Measurements from ENCODE around the gene ATP1A3.

The ATP1A3 gene

GRCh38 chr19:41957161-41957837 is 36.7 kb downstream of the ATP1A3 start:
- Histone ChIP-seq H3K4me3 (ENCODE audit: low read length) (no peak overlapping the region), H3K36me3 (ENCODE audit: insufficient read depth, low read depth, low read length) (no peaks in the 10 kb centered on the region; the same call in 1 of the 2 replicates), H3K27ac (ENCODE audit: low read length) (no peak overlapping the region), H3K27me3 (ENCODE audit: insufficient read depth, low read length) (no peaks in the 10 kb centered on the region), H3K9ac (ENCODE audit: low read depth, low read length) (no peak overlapping the region), H3K4me1 (ENCODE audit: insufficient read depth, low read length) (peaks cover 8% of the 10 kb centered on the region; the same call in 1 of the 2 replicates), H3K9me3 (ENCODE audit: insufficient read depth, low read depth, low read length) (no peaks in the 10 kb centered on the region)

- Histone ChIP-seq H3K27ac (ENCODE audit: low read length) (no peak overlapping the region), H3K4me3 (ENCODE audit: low read length) (no peak overlapping the region), H3K9ac (ENCODE audit: low read depth, low read length) (no peak overlapping the region), H3K9me3 (ENCODE audit: insufficient read depth, low read depth, low read length) (no peaks in the 10 kb centered on the region), H3K4me1 (ENCODE audit: insufficient read depth, low read length) (peaks cover 8% of the 10 kb centered on the region; the same call in 1 of the 2 replicates), H3K36me3 (ENCODE audit: insufficient read depth, low read depth, low read length) (no peaks in the 10 kb centered on the region; the same call in 1 of the 2 replicates), H3K27me3 (ENCODE audit: insufficient read depth, low read length) (no peaks in the 10 kb centered on the region)
Observed at GRCh38 chr19:41956621-41957020, 37.4 kb downstream of the ATP1A3 start.

DNA sequence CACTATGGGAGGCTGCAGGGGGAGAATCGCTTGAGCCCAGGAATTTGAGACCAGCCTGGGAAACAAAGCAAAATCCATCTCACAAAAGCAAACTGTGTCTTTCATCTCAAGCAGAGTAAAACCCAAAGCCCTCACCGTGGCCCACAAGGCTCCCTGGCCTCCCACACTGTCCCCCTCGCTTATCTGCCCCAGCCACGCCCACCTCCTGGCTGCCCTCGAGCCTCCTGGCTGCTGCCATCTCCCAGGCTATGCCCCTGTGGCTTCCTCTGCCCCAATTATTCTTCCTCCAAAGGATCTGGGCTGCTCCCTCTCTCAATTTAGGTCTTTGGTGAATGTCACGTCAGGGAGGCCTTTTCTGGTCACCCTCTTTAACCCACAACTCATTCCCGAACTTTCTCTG is 38.5 kb downstream of the ATP1A3 start:
- peaks cover 8% of the 10 kb centered on the region; the same call in 1 of the 2 replicates for H3K4me1 ChIP-seq (ENCODE audit: insufficient read depth, low read length)
- no peaks in the 10 kb centered on the region for H3K27me3 ChIP-seq (ENCODE audit: insufficient read depth, low read length)
- no peak overlapping the region for H3K4me3 ChIP-seq (ENCODE audit: low read length)
- H3K9ac ChIP-seq (ENCODE audit: low read depth, low read length), result no peak overlapping the region
- H3K36me3 ChIP-seq (ENCODE audit: insufficient read depth, low read depth, low read length), result no peaks in the 10 kb centered on the region; the same call in 1 of the 2 replicates
- H3K9me3 ChIP-seq (ENCODE audit: insufficient read depth, low read depth, low read length), result no peaks in the 10 kb centered on the region
- H3K27ac ChIP-seq (ENCODE audit: low read length), result no peak overlapping the region

GRCh38 chr19:41951686-41952172 is 42.3 kb downstream of the ATP1A3 start:
- H3K9ac ChIP-seq (ENCODE audit: low read depth, low read length), result no peak overlapping the region
- H3K36me3 ChIP-seq (ENCODE audit: insufficient read depth, low read depth, low read length), result no peaks in the 10 kb centered on the region; the same call in 1 of the 2 replicates
- no peaks in the 10 kb centered on the region for H3K9me3 ChIP-seq (ENCODE audit: insufficient read depth, low read depth, low read length)
- H3K4me1 ChIP-seq (ENCODE audit: insufficient read depth, low read length), result no peaks in the 10 kb centered on the region
- peak overlapping the region; percentile 55; the same call in 1 of the 2 replicates for H3K4me3 ChIP-seq (ENCODE audit: low read length)
- H3K27me3 ChIP-seq (ENCODE audit: insufficient read depth, low read length), result no peaks in the 10 kb centered on the region
- H3K27ac ChIP-seq (ENCODE audit: low read length), result no peak overlapping the region

- no peaks in the 10 kb centered on the region for H3K9me3 ChIP-seq (ENCODE audit: insufficient read depth, low read depth, low read length)
- H3K27me3 ChIP-seq (ENCODE audit: insufficient read depth, low read length), result peaks cover 5% of the 10 kb centered on the region; the same call in 1 of the 2 replicates
- no peaks in the 10 kb centered on the region for H3K36me3 ChIP-seq (ENCODE audit: insufficient read depth, low read depth, low read length)
- H3K4me3 ChIP-seq (ENCODE audit: low read length), result no peak overlapping the region
- H3K9ac ChIP-seq (ENCODE audit: low read depth, low read length), result no peak overlapping the region
- no peak overlapping the region for H3K27ac ChIP-seq (ENCODE audit: low read length)
- H3K4me1 ChIP-seq (ENCODE audit: insufficient read depth, low read length), result no peaks in the 10 kb centered on the region
Observed at GRCh38 chr19:41947091-41947490, 46.9 kb downstream of the ATP1A3 start.

DNA sequence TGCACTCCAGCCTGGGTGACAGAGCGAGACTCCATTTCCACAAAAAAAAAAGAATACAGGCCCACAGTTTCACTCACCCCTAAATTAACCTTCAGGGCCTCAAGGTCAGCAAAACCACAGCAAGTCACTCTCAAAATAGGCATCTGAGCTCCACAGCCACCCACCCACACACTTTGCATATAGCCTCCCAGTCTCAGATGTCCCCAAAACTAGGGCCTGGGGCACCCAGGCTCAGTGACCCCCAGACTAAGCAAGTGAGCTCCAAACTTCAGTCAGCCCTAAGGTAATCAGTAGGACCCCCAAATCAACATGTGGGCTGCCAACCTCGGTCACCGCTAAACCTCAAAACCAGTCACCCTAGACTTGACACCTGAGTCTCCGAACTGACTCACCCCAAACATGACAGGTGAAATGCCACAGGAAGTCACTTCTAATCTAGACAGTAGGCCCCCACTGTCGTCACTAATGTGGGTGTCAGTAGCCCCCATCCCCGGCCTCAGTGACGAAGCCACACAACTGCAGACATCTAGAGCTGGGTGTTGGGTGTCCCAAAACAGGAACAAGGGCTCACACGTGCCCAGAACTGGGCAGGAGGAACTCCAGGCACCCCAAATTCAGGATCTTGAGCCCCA is 48.8 kb downstream of the ATP1A3 start:
- Histone ChIP-seq H3K36me3 (ENCODE audit: insufficient read depth, low read depth, low read length) (no peaks in the 10 kb centered on the region), H3K27ac (ENCODE audit: low read length) (no peak overlapping the region), H3K4me1 (ENCODE audit: insufficient read depth, low read length) (no peaks in the 10 kb centered on the region), H3K9ac (ENCODE audit: low read depth, low read length) (no peak overlapping the region), H3K4me3 (ENCODE audit: low read length) (no peak overlapping the region), H3K27me3 (ENCODE audit: insufficient read depth, low read length) (peaks cover 22% of the 10 kb centered on the region), H3K9me3 (ENCODE audit: insufficient read depth, low read depth, low read length) (no peaks in the 10 kb centered on the region)

DNA sequence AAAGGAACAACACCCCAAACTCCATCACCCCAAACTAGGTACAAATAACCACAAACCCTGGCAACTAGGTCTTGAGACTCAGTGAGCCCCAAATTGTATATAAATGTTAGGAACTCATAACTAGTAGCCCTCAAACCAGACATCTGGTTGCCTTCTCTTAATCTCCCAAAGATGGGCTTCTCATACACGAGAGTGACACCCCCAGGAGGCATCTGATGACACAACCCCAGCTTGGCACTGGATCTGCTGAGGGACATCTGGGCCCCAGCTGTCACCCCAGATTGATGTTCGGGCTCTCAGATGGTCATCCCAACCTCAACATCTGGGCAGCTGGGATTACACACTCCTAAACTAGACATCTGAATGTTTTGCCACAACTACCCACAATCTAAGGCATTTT is 49.7 kb downstream of the ATP1A3 start:
- no peak overlapping the region for H3K27ac ChIP-seq (ENCODE audit: low read length)
- no peaks in the 10 kb centered on the region for H3K4me1 ChIP-seq (ENCODE audit: insufficient read depth, low read length)
- no peak overlapping the region for H3K4me3 ChIP-seq (ENCODE audit: low read length)
- H3K36me3 ChIP-seq (ENCODE audit: insufficient read depth, low read depth, low read length), result no peaks in the 10 kb centered on the region
- no peaks in the 10 kb centered on the region for H3K9me3 ChIP-seq (ENCODE audit: insufficient read depth, low read depth, low read length)
- no peak overlapping the region for H3K9ac ChIP-seq (ENCODE audit: low read depth, low read length)
- peaks cover 30% of the 10 kb centered on the region for H3K27me3 ChIP-seq (ENCODE audit: insufficient read depth, low read length)

DNA sequence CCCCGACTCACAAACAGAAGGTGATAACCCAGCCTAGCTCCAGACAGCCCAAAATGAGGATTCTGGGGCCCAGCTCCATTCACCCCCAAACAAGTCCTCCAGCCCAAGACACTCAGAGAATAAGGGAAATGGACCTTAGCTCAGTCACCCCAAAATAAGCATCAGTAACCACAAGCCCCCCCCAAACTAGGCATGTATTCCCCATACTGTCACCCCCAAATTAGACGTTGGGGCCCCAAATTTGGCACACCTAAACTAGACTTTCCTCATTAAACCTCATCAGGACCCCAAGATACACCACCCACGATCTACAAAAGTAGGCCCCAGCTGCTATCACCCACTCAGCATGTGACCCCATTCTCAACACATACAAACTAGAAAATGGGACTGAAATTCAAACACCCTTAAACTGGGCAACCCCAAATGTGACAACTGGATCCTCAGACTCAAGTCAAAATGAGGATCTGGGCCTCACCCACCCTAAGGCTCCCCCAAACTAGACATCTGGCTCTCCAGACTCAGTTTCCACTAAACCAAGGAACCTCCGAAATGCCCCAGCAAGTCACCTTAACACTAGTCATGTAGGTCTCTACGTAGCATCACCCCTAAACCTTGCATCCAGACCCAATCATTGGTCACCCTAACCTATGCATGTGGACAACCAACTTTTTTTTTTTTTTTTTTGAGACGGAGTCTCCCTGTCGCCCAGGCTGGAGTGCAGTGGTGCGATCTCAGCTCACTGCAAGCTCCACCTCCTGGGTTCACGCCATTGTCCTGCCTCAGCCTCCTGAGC is 52.4 kb downstream of the ATP1A3 start:
- Histone ChIP-seq H3K9me3 (ENCODE audit: insufficient read depth, low read depth, low read length) (no peaks in the 10 kb centered on the region), H3K9ac (ENCODE audit: low read depth, low read length) (no peak overlapping the region), H3K36me3 (ENCODE audit: insufficient read depth, low read depth, low read length) (no peaks in the 10 kb centered on the region), H3K4me1 (ENCODE audit: insufficient read depth, low read length) (no peaks in the 10 kb centered on the region), H3K27me3 (ENCODE audit: insufficient read depth, low read length) (peaks cover 48% of the 10 kb centered on the region), H3K27ac (ENCODE audit: low read length) (no peak overlapping the region), H3K4me3 (ENCODE audit: low read length) (no peak overlapping the region)

DNA sequence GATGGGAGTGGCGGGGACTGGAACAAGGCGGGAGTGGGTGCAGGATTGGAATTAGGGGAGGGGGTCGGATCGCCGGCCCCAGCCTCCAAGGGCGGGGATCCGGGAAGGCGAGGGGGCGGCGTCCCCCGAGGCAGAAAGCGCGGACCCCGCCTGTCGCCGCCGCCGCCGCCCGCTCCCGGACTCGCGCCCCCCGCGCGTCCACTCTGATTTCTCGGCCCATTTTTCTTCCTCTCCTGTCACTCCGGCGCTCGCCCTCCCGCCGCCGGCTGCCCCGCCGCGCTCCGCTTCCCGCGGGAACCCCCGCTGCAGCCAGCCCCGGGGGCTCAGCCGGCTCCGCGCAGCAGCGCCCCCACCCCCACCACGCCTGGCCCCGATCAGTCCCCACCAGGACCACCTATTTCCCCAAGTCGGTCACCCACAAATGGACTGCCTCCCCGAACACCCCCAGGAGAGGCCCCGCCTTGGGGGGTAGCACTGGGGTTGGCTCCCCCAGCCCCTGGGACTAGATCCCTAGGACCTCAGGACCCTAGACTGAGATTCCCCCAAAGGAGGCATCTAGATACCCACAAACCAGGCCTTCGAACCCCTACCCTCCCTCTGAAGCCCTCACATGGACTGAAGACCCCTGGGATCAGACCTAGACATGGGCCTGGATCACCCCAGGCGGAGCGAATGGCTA is 53.2 kb downstream of the ATP1A3 start:
- Histone ChIP-seq H3K9ac (ENCODE audit: low read depth, low read length) (peak overlapping the region; percentile 41; the same call in 1 of the 2 replicates), H3K4me1 (ENCODE audit: insufficient read depth, low read length) (no peaks in the 10 kb centered on the region), H3K36me3 (ENCODE audit: insufficient read depth, low read depth, low read length) (no peaks in the 10 kb centered on the region), H3K4me3 (ENCODE audit: low read length) (peak overlapping the region; percentile 73; the same call in 1 of the 2 replicates), H3K27ac (ENCODE audit: low read length) (no peak overlapping the region), H3K27me3 (ENCODE audit: insufficient read depth, low read length) (peaks cover 56% of the 10 kb centered on the region), H3K9me3 (ENCODE audit: insufficient read depth, low read depth, low read length) (no peaks in the 10 kb centered on the region)

DNA sequence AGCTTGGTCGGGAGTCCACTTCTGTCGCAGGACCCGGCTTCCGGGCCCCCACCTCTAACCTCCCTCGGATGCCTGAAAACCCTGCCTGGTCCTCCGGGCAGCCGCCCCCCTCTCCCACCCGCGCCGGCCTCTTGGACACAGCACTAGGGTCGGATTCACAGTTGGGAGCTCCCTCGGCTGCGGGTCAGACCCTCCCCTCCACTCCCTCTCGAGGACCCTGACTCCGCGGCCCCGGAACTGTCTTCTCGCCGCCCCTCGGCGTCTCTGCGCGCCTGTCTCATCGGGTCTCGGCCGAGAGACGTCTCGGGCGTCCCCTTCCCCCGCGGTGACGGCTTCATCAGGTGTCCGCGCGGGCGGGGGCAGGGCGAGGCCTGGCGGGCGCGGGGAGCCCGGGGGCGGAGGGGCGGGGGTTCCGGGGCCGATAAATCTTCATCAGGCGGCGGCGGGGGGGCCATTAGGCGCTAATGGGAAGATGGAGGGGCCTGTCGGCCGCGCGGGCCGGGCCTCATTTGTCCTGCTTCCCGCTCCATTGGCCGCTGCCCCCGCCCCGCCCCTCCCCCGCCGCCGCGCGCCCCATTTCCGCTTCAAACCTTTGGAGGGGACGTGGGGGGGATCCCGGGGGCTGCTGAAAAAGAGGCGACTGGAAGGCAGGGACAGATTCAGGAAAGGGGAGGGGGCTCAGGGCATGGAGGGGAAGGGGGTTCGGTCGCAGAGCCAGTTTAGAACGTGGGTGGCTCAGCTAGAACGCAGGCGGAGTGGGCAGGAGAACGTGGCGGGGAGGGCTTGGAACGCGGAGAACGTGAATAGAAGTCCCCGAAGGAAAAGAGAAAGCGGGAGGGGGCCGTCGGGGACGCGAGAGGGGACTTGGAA is 53.9 kb downstream of the ATP1A3 start:
- Histone ChIP-seq H3K9me3 (ENCODE audit: insufficient read depth, low read depth, low read length) (no peaks in the 10 kb centered on the region), H3K27me3 (ENCODE audit: insufficient read depth, low read length) (peaks cover 63% of the 10 kb centered on the region), H3K9ac (ENCODE audit: low read depth, low read length) (peak overlapping the region; percentile 41; the same call in 1 of the 2 replicates), H3K4me1 (ENCODE audit: insufficient read depth, low read length) (no peaks in the 10 kb centered on the region), H3K4me3 (ENCODE audit: low read length) (peak overlapping the region; percentile 73; the same call in 1 of the 2 replicates), H3K36me3 (ENCODE audit: insufficient read depth, low read depth, low read length) (no peaks in the 10 kb centered on the region), H3K27ac (ENCODE audit: low read length) (no peak overlapping the region)
